GM12878 (cell line): ENCODE measurements around the gene MOGAT3. TPM values are rescaled to one million over a fixed set of nuclear protein-coding genes. Genes with fewer than 3 reads are reported as not detected.

Experiments used
- ATAC-seq: fragments of 200-7000 bp; cut with Tn5 transposase; 3 replicates; pipeline ENCODE4 v1.9.1; 2020; ENCODE audit warnings: mild to moderate bottlenecking, moderate library complexity
- BruUV-seq: library from RNA; stranded (reverse); fragments of 400-500 nt; replicated peaks from 2 replicates; lab custom pipeline; 2021; lab: Mats Ljungman, UMichigan
- CTCF ChIA-PET: fragments of 300-600 bp; sonication (Branson Sonifier 250); formaldehyde crosslinking; extraction: SDS; loops from one replicate; lab custom pipeline; 2021; ENCODE audit warnings: inconsistent platforms; lab: Yijun Ruan, JAX
- POLR2A ChIA-PET: fragments of 350-600 bp; formaldehyde crosslinking; extraction: SDS; loops from one replicate; lab custom pipeline; 2021; ENCODE audit warnings: inconsistent platforms; lab: Charles Lee
- RAD21 ChIA-PET: fragments of 300-600 bp; sonication (Branson Sonifier 250); formaldehyde crosslinking; loops from one replicate; lab custom pipeline; 2023; ENCODE audit warnings: antibody characterized with exemption; ENCODE audit not compliant: unreplicated experiment; lab: Charles Lee
- SMC1A ChIA-PET: fragments of 300-600 bp; sonication (Branson Sonifier 250); formaldehyde crosslinking; loops from one replicate; lab custom pipeline; 2023; ENCODE audit not compliant: unreplicated experiment, uncharacterized antibody; lab: Charles Lee
- DNase-seq: peaks from one replicate; pipeline ENCODE4 v3.0.0-alpha.2; 2011; ENCODE audit warnings: low read depth, low spot score
- FAIRE-seq: peaks from 3 replicates; lab custom pipeline; 2011; peaks lifted over from hg19 to GRCh38; lab: Jason Lieb, UNC
- H2AFZ ChIP-seq: 2 replicates; pipeline ENCODE4 v1.6.0; 2011; ENCODE audit warnings: low read depth, low read length, control low read depth; ENCODE audit not compliant: control insufficient read depth
- H3K27ac ChIP-seq: 2 replicates; pipeline ENCODE4 v1.5.1; 2011; ENCODE audit warnings: control low read depth; ENCODE audit not compliant: control insufficient read depth, insufficient read depth
- H3K27me3 ChIP-seq, 2 experiments: replicated peaks in 1 of 2; 2 replicates each; pipeline versions ENCODE4 v1.6.0 to v1.6.1; 2011; ENCODE audit warnings: low read length in 1 of 2; ENCODE audit not compliant: control insufficient read depth in 2 of 2, insufficient read depth in 2 of 2
- H3K36me3 ChIP-seq, 2 experiments: 2 replicates each; pipeline ENCODE4 v1.5.1; 2011; ENCODE audit warnings: low read length in 1 of 2; ENCODE audit not compliant: control insufficient read depth in 2 of 2, insufficient read depth in 2 of 2
- H3K4me1 ChIP-seq: 2 replicates; pipeline ENCODE4 v1.6.1; 2011; ENCODE audit warnings: mild to moderate bottlenecking, low read length, moderate library complexity, mixed read lengths; ENCODE audit not compliant: control insufficient read depth, insufficient read depth
- H3K4me2 ChIP-seq: 2 replicates; pipeline ENCODE4 v1.6.0; 2011; ENCODE audit warnings: control low read depth; ENCODE audit not compliant: control insufficient read depth, insufficient read depth
- H3K4me3 ChIP-seq: fragments of 200-600 bp; sonication (generic); 2 replicates; pipeline ENCODE4 v1.5.1; 2016
- H3K79me2 ChIP-seq: 2 replicates; pipeline ENCODE4 v1.6.0; 2011; ENCODE audit warnings: low read length; ENCODE audit not compliant: control insufficient read depth, insufficient read depth
- H3K9ac ChIP-seq: 2 replicates; pipeline ENCODE4 v1.8.0; 2011; ENCODE audit warnings: low read length, control low read depth, mixed read lengths; ENCODE audit not compliant: control insufficient read depth, insufficient read depth
- H3K9me3 ChIP-seq: replicated peaks from 3 replicates; pipeline ENCODE4 v1.5.1; 2011; ENCODE audit warnings: mild to moderate bottlenecking, low read length; ENCODE audit not compliant: control insufficient read depth, insufficient read depth
- H4K20me1 ChIP-seq: 2 replicates; pipeline ENCODE4 v1.6.0; 2011; ENCODE audit not compliant: control insufficient read depth, insufficient read depth
- ATF7 ChIP-seq: fragments of 450-650 bp; IDR thresholded peaks from 2 replicates; pipeline ENCODE4 v1.6.1; 2016; ENCODE audit warnings: low read depth, mild to moderate bottlenecking
- BRCA1 ChIP-seq: IDR thresholded peaks from 2 replicates; pipeline ENCODE4 v1.6.1; 2011; ENCODE audit warnings: low read depth, low read length, improper control_type of control experiment
- CBX5 ChIP-seq: sonication (generic); IDR thresholded peaks from 2 replicates; pipeline ENCODE4 v1.6.1; 2016; ENCODE audit warnings: low read depth, moderate library complexity, mild to moderate bottlenecking, inconsistent platforms
- EGR1 ChIP-seq, 2 experiments: IDR thresholded peaks; 1 replicate in 1 of 2; 2 replicates in 1 of 2; pipeline ENCODE4 v1.6.1; 2011 to 2012; ENCODE audit warnings: low read depth in 2 of 2, low read length in 2 of 2, borderline replicate concordance in 1 of 2, mild to moderate bottlenecking in 1 of 2, moderate library complexity in 1 of 2
- EZH2 ChIP-seq: IDR thresholded peaks from 2 replicates; pipeline ENCODE4 v1.6.1; 2012; ENCODE audit warnings: low read depth, mild to moderate bottlenecking, control low read depth, inconsistent platforms, low read length, borderline replicate concordance; ENCODE audit not compliant: control insufficient read depth
- MTA3 ChIP-seq: IDR thresholded peaks from 2 replicates; pipeline ENCODE4 v1.6.1; 2012; ENCODE audit warnings: low read length, inconsistent platforms, borderline replicate concordance
- MYB ChIP-seq: fragments of 150-350 bp; IDR thresholded peaks from 2 replicates; pipeline ENCODE4 v1.6.1; 2014; ENCODE audit warnings: mild to moderate bottlenecking, low read depth, low read length, borderline replicate concordance
- NR2C1 ChIP-seq: fragments of 450-650 bp; IDR thresholded peaks from 2 replicates; pipeline ENCODE4 v1.6.1; 2017; ENCODE audit warnings: antibody characterized with exemption, mild to moderate bottlenecking, moderate library complexity
- RBBP5 ChIP-seq: fragments of 200-600 bp; sonication (generic); conservative IDR thresholded peaks from 2 replicates; pipeline ENCODE4 v1.6.1; 2016
- TCF12 ChIP-seq: IDR thresholded peaks from 2 replicates; pipeline ENCODE4 v1.6.1; 2011; ENCODE audit warnings: low read depth, mild to moderate bottlenecking, low read length
- TCF3 ChIP-seq: IDR thresholded peaks from 2 replicates; pipeline ENCODE4 v1.6.1; 2012; ENCODE audit warnings: low read depth, mild to moderate bottlenecking, low read length, borderline replicate concordance; ENCODE audit not compliant: insufficient read depth
- WGBS: methylation state at CpG from one replicate; pipeline ENCODE4 v1.1.6; 2016; ENCODE audit warnings: low lambda C conversion rate; ENCODE audit not compliant: insufficient replicate concordance, insufficient coverage; ENCODE audit errors: missing lambda C conversion rate; 5-methylcytosine and 5-hydroxymethylcytosine counted together
- in situ Hi-C: fragments of 300-500 bp; cut with MboI; formaldehyde crosslinking; loops from 9 replicates; pipeline ENCODE4 v1.14.3; 2018; ENCODE audit warnings: mixed read lengths
- intact Hi-C: fragments of 100-400 bp; cut with micrococcal nuclease; formaldehyde crosslinking; loops from one replicate; pipeline ENCODE4 v1.14.2; 2022; ENCODE audit not compliant: unreplicated experiment
- polyA plus RNA-seq, 11 experiments: library from polyadenylated mRNA; depleted of rRNA in 4 of 11; unstranded in 6 of 11; stranded (reverse) in 5 of 11; fragments of >200 nt; fragmentation: Nextera tagmentation in 4 of 11; fragmentation: Illumina TruSeq in 1 of 11; extraction: Ambion mirVana in 4 of 11; extraction: Trizol in 1 of 11; gene quantifications; 1 replicate in 1 of 11; 2 replicates in 10 of 11; pipeline versions ENCODE4 v1.2.1 to v1.2.3, GENCODE V29; 2011 to 2016; ENCODE audit warnings: inconsistent platforms in 2 of 11, missing spikeins in 2 of 11, low read depth in 1 of 11
- total RNA-seq, 4 experiments: library from RNA; depleted of rRNA in 3 of 4; stranded (reverse); fragments of >200 nt in 3 of 4; fragmentation: Illumina TruSeq in 1 of 4; extraction: Trizol in 1 of 4; gene quantifications; 2 replicates each; pipeline versions ENCODE4 v1.2.1 to v1.2.3, GENCODE V29; 2013 to 2021
- TF ChIP-seq, protein P1 (sequence below): fragments of 450-650 bp; formaldehyde crosslinking; IDR thresholded peaks from 2 replicates; pipeline ENCODE4 v1.5.0; 2022; ENCODE audit warnings: mild to moderate bottlenecking, missing genetic modification characterization
- TF ChIP-seq, protein P2 (sequence below): fragments of 450-650 bp; IDR thresholded peaks from 2 replicates; pipeline ENCODE4 v1.6.1; 2016; ENCODE audit warnings: mild to moderate bottlenecking
- TF ChIP-seq, protein P3 (sequence below): fragments of 450-650 bp; IDR thresholded peaks from 2 replicates; pipeline ENCODE4 v1.6.1; 2018; ENCODE audit warnings: borderline replicate concordance, mild to moderate bottlenecking; ENCODE audit not compliant: partially characterized antibody

MOGAT3 gene
- total and polyA plus RNA-seq, 10 of the 15 experiments (the other 5 are each of a cell fraction or from before 2014, with no cell fraction given), result 0.11 TPM; not detected in 9

DNA sequence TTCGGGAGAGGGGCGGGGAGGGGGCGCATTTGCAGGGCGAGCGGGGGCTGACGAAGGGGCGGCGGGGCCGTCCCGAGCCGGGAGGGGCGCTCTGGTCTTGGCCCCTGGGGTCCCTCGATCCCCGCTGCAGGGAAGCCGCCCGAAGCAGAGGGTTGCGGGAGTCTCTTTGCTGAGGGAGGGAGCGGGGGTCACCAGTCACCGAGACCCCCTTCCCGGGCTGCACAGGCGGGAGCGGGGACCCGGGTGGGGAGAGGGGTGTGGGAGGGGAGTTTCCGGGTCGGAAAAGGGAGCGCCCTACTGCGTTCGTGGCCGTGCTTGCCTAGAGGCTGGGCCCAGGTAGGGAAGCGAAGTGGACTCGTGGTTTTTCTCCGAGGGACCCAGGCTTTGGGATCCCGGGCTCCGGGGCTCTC lies 46.1 kb downstream of the MOGAT3 start:
- Histone ChIP-seq H3K27me3 (no peaks in the 10 kb centered on the region), H4K20me1 (no peaks in the 10 kb centered on the region), H3K36me3 (peaks cover 4 to 5% of the 10 kb centered on the region in 2 experiments; a peak in 3 of 4 replicates), H3K4me1 (peaks cover 3% of the 10 kb centered on the region; the same call in 1 of the 2 replicates), H2AFZ (peak overlapping the region; percentile 53), H3K9me3 (no peaks in the 10 kb centered on the region), H3K9ac (peak overlapping the region; percentile 82), H3K4me3 (peak overlapping the region; percentile 85), H3K79me2 (peaks cover 9% of the 10 kb centered on the region)
- ChIA-PET CTCF (interaction anchor here (1.1 to 7.8 kb wide), 4 partner anchors 11 to 37 kb away, joined by 3 to 112 read pairs (median 8); partner anchors contain the start of gene VGF), SMC1A (interaction anchor here (1.0 kb wide), 1 partner anchor 11 kb away, joined by 3 read pairs; no protein-coding TSS in a partner anchor), POLR2A (interaction anchor here (0.5 to 2.0 kb wide), 5 partner anchors 11 to 290 kb away, joined by 3 to 8 read pairs (median 4); no protein-coding TSS in a partner anchor), RAD21 (interaction anchor here (0.6 to 3.8 kb wide), 4 partner anchors 11 to 460 kb away, joined by 3 to 18 read pairs (median 4); no protein-coding TSS in a partner anchor)
- 2% methylated on average over 22 of the region's 34 CpGs for WGBS
- ATAC-seq (peak; percentile 66), FAIRE-seq (no peak), DNase-seq (no peak)
- in situ Hi-C loops (no loop called here), intact Hi-C loops (no loop called here)
- no TSS peak for BruUV-seq
- TF ChIP-seq EZH2 (no peak), EGR1 (IDR thresholded peaks at IDR 0.05; ENCODE audit: borderline replicate concordance in 1 of 2, low read depth in 2 of 2, low read length in 2 of 2) (peak in 1 of 2 experiments; percentile 22; a peak in 1 of 3 replicates), CBX5 (no peak), TCF12 (no peak), RBBP5 (no peak), ATF7 (no peak), NR2C1 (no peak), TCF3 (no peak), BRCA1 (no peak), MTA3 (no peak), MYB (no peak)
- TF ChIP-seq, protein P1, sequence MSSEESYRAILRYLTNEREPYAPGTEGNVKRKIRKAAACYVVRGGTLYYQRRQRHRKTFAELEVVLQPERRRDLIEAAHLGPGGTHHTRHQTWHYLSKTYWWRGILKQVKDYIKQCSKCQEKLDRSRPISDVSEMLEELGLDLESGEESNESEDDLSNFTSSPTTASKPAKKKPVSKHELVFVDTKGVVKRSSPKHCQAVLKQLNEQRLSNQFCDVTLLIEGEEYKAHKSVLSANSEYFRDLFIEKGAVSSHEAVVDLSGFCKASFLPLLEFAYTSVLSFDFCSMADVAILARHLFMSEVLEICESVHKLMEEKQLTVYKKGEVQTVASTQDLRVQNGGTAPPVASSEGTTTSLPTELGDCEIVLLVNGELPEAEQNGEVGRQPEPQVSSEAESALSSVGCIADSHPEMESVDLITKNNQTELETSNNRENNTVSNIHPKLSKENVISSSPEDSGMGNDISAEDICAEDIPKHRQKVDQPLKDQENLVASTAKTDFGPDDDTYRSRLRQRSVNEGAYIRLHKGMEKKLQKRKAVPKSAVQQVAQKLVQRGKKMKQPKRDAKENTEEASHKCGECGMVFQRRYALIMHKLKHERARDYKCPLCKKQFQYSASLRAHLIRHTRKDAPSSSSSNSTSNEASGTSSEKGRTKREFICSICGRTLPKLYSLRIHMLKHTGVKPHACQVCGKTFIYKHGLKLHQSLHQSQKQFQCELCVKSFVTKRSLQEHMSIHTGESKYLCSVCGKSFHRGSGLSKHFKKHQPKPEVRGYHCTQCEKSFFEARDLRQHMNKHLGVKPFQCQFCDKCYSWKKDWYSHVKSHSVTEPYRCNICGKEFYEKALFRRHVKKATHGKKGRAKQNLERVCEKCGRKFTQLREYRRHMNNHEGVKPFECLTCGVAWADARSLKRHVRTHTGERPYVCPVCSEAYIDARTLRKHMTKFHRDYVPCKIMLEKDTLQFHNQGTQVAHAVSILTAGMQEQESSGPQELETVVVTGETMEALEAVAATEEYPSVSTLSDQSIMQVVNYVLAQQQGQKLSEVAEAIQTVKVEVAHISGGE (CRISPR knock-in tag), result no peak
- TF ChIP-seq, protein P2, sequence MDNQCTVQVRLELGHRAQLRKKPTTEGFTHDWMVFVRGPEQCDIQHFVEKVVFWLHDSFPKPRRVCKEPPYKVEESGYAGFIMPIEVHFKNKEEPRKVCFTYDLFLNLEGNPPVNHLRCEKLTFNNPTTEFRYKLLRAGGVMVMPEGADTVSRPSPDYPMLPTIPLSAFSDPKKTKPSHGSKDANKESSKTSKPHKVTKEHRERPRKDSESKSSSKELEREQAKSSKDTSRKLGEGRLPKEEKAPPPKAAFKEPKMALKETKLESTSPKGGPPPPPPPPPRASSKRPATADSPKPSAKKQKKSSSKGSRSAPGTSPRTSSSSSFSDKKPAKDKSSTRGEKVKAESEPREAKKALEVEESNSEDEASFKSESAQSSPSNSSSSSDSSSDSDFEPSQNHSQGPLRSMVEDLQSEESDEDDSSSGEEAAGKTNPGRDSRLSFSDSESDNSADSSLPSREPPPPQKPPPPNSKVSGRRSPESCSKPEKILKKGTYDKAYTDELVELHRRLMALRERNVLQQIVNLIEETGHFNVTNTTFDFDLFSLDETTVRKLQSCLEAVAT, result 0 out of 2 replicates have a peak, but pooled peaks have one; percentile 33
- TF ChIP-seq, protein P3, sequence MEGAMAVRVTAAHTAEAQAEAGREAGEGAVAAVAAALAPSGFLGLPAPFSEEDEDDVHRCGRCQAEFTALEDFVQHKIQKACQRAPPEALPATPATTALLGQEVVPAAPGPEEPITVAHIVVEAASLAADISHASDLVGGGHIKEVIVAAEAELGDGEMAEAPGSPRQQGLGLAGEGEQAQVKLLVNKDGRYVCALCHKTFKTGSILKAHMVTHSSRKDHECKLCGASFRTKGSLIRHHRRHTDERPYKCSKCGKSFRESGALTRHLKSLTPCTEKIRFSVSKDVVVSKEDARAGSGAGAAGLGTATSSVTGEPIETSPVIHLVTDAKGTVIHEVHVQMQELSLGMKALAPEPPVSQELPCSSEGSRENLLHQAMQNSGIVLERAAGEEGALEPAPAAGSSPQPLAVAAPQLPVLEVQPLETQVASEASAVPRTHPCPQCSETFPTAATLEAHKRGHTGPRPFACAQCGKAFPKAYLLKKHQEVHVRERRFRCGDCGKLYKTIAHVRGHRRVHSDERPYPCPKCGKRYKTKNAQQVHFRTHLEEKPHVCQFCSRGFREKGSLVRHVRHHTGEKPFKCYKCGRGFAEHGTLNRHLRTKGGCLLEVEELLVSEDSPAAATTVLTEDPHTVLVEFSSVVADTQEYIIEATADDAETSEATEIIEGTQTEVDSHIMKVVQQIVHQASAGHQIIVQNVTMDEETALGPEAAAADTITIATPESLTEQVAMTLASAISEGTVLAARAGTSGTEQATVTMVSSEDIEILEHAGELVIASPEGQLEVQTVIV, result no peak
- TF ChIP-seq, all 136 proteins: peak for 2
- Histone ChIP-seq H3K27ac (peak overlapping the region; percentile 65), H3K4me2 (peak overlapping the region; percentile 79)
